ENCODE data around the gene PINLYP. TPM values are rescaled to one million over a fixed set of nuclear protein-coding genes. Genes with fewer than 3 reads are reported as not detected.
A peak's percentile ranks its signal among the peaks of the same experiment; 100 is the strongest.

The PINLYP gene
- total and polyA plus RNA-seq, 2 experiments from 2014 or later: 7.8 to 11.1 TPM

DNA sequence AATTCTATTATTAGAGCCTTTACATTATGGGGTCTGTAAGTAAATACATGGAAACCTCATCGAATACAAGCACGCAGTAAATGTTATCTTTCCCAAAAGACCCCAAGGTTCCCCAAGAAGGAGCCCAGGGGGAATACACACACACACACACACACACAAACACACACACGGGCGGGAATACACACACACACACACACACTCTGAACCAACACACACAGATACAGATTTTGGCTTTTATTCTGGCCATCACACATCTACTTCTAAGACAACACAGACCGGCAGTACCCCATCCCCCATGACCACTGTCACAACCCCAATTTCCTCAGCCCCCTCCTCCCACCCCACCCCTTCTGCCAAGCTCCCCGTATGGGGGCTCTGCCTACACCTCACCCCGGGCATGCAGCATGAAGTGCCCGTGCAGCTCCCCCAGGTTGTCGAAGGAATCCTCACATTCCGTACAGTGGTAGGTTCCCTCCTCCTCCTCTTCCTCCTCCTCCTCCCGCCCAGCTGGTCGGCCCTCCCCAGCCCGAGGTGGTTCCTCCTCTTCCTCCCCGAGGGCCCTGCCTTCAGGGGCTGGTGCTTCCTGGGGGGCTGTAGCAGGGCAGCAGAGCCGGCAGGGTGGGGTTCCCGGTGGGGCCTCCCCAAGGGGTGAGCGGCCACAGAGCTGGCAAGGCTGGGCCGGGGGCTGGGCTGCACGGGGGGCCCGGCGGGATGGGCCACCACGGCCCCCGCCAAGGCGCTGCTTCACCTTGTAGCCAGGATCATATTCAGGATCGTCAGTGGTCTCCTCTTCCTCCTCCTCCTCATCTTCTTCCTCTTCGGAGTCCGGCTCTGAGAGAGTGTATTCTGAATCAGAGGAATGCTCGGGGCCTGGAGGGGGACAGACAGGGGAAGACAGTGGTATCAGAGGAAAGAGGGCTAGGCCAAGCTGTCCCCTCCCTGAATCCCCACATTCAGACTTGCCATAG lies 31.9 kb downstream of the PINLYP start:
- peak overlapping the region; percentile 16; the same call in 1 of the 2 replicates for H3K27ac Mint-ChIP-seq
- DNase-seq (ENCODE audit: low spot score) (no peak), ATAC-seq (no peak)
- H3K4me1 ChIP-seq (ENCODE audit: insufficient read depth): no peaks in the 10 kb centered on the region
- peaks cover 13% of the 10 kb centered on the region for H3K27me3 Mint-ChIP-seq (ENCODE audit: insufficient read depth, low read depth, poor library complexity)
- peaks cover 9% of the 10 kb centered on the region for H3K4me1 Mint-ChIP-seq
- H3K4me3 ChIP-seq: no peak overlapping the region
- H3K9me3 Mint-ChIP-seq: peaks cover 2% of the 10 kb centered on the region
- peaks cover 17% of the 10 kb centered on the region for H3K36me3 Mint-ChIP-seq (ENCODE audit: low read depth)
- no peak overlapping the region for H3K4me2 ChIP-seq
- H3K36me3 ChIP-seq (ENCODE audit: insufficient read depth): no peaks in the 10 kb centered on the region
- no peaks in the 10 kb centered on the region; the same call in 1 of the 2 replicates for H4K20me1 ChIP-seq (replicated peaks; ENCODE audit: insufficient read depth)
- no peak overlapping the region for H3K27ac ChIP-seq (ENCODE audit: low read depth)
- no peaks in the 10 kb centered on the region for H3K79me2 ChIP-seq (replicated peaks; ENCODE audit: insufficient read depth)
- no peaks in the 10 kb centered on the region for H3K9me2 ChIP-seq (ENCODE audit: insufficient read depth)
- no peaks in the 10 kb centered on the region for H3F3A ChIP-seq (replicated peaks; ENCODE audit: low read depth)
- H3K4me3 Mint-ChIP-seq: no peak overlapping the region
- no peak for TF ChIP-seq POLR2AphosphoS5 (IDR thresholded peaks at IDR 0.05; ENCODE audit: low read depth)
- no peak for TF ChIP-seq EZH2 (IDR thresholded peaks at IDR 0.05; ENCODE audit: low read depth, unreplicated experiment)
- no peak for TF ChIP-seq EZH2phosphoT487 (IDR thresholded peaks at IDR 0.05; ENCODE audit: unreplicated experiment)
- TF ChIP-seq, protein P1, sequence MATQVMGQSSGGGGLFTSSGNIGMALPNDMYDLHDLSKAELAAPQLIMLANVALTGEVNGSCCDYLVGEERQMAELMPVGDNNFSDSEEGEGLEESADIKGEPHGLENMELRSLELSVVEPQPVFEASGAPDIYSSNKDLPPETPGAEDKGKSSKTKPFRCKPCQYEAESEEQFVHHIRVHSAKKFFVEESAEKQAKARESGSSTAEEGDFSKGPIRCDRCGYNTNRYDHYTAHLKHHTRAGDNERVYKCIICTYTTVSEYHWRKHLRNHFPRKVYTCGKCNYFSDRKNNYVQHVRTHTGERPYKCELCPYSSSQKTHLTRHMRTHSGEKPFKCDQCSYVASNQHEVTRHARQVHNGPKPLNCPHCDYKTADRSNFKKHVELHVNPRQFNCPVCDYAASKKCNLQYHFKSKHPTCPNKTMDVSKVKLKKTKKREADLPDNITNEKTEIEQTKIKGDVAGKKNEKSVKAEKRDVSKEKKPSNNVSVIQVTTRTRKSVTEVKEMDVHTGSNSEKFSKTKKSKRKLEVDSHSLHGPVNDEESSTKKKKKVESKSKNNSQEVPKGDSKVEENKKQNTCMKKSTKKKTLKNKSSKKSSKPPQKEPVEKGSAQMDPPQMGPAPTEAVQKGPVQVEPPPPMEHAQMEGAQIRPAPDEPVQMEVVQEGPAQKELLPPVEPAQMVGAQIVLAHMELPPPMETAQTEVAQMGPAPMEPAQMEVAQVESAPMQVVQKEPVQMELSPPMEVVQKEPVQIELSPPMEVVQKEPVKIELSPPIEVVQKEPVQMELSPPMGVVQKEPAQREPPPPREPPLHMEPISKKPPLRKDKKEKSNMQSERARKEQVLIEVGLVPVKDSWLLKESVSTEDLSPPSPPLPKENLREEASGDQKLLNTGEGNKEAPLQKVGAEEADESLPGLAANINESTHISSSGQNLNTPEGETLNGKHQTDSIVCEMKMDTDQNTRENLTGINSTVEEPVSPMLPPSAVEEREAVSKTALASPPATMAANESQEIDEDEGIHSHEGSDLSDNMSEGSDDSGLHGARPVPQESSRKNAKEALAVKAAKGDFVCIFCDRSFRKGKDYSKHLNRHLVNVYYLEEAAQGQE (IDR thresholded peaks at IDR 0.05; ENCODE audit: unreplicated experiment): no peak
- no peak for TF ChIP-seq STAT1 (IDR thresholded peaks at IDR 0.05; ENCODE audit: unreplicated experiment)
- no peak overlapping the region for H2AFZ ChIP-seq
- no peaks in the 10 kb centered on the region for H3K27me3 ChIP-seq (ENCODE audit: insufficient read depth)

DNA sequence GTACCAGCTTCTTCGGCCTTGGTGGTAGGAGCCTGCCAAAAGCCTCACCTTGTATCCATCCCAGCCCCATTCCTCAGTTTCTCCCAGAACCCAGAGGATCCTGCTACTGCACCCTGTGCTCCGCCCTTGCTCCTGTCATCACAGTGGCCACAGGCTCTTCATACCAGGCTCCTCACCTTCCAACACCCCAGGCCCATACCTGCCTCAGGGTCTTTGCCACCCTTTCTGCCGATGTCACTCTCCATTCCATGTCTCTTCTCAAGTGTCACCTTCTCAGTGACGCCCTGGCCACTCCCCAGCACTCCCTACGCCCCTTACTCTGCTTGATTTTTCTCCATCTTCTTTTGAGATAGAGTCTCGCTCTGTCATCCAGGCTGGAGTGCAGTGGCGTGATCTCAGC lies 34.3 kb downstream of the PINLYP start:
- H3K27ac Mint-ChIP-seq: no peak overlapping the region
- Histone ChIP-seq H3K79me2 (replicated peaks; ENCODE audit: insufficient read depth) (peaks cover 2% of the 10 kb centered on the region; the same call in 1 of the 2 replicates), H3K4me2 (no peak overlapping the region), H2AFZ (no peak overlapping the region), H3K9me2 (ENCODE audit: insufficient read depth) (no peaks in the 10 kb centered on the region), H3F3A (replicated peaks; ENCODE audit: low read depth) (no peaks in the 10 kb centered on the region), H3K4me1 (ENCODE audit: insufficient read depth) (no peaks in the 10 kb centered on the region), H3K27ac (ENCODE audit: low read depth) (no peak overlapping the region), H3K36me3 (ENCODE audit: insufficient read depth) (no peaks in the 10 kb centered on the region), H4K20me1 (replicated peaks; ENCODE audit: insufficient read depth) (no peaks in the 10 kb centered on the region; the same call in 1 of the 2 replicates), H3K4me3 (no peak overlapping the region), H3K27me3 (ENCODE audit: insufficient read depth) (no peaks in the 10 kb centered on the region)
- H3K4me3 Mint-ChIP-seq: no peak overlapping the region
- ATAC-seq (no peak), DNase-seq (ENCODE audit: low spot score) (no peak)
- peaks cover 9% of the 10 kb centered on the region for H3K4me1 Mint-ChIP-seq
- peaks cover 11% of the 10 kb centered on the region for H3K9me3 Mint-ChIP-seq
- peaks cover 19% of the 10 kb centered on the region for H3K27me3 Mint-ChIP-seq (ENCODE audit: insufficient read depth, low read depth, poor library complexity)
- H3K36me3 Mint-ChIP-seq (ENCODE audit: low read depth): peaks cover 36% of the 10 kb centered on the region
- no peak for TF ChIP-seq EZH2phosphoT487 (IDR thresholded peaks at IDR 0.05; ENCODE audit: unreplicated experiment)
- TF ChIP-seq, protein P1 (IDR thresholded peaks at IDR 0.05; ENCODE audit: unreplicated experiment): no peak
- TF ChIP-seq EZH2 (IDR thresholded peaks at IDR 0.05; ENCODE audit: low read depth, unreplicated experiment): no peak
- TF ChIP-seq, protein P2, sequence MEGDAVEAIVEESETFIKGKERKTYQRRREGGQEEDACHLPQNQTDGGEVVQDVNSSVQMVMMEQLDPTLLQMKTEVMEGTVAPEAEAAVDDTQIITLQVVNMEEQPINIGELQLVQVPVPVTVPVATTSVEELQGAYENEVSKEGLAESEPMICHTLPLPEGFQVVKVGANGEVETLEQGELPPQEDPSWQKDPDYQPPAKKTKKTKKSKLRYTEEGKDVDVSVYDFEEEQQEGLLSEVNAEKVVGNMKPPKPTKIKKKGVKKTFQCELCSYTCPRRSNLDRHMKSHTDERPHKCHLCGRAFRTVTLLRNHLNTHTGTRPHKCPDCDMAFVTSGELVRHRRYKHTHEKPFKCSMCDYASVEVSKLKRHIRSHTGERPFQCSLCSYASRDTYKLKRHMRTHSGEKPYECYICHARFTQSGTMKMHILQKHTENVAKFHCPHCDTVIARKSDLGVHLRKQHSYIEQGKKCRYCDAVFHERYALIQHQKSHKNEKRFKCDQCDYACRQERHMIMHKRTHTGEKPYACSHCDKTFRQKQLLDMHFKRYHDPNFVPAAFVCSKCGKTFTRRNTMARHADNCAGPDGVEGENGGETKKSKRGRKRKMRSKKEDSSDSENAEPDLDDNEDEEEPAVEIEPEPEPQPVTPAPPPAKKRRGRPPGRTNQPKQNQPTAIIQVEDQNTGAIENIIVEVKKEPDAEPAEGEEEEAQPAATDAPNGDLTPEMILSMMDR (conservative IDR thresholded peaks at IDR 0.05; ENCODE audit: low read depth in 2 of 2): no peak
- no peak for TF ChIP-seq NANOG (IDR thresholded peaks at IDR 0.05; ENCODE audit: borderline replicate concordance)

Measured in GM23338 (cell line).